Measurements from ENCODE around the gene KLHL41.
A peak's percentile ranks its signal among the peaks of the same experiment; 100 is the strongest.
"Not testable (repeated sequence)": the region's sequence is repeated elsewhere in the genome, so short reads cannot be mapped to it uniquely, and the experiment has no call there.

Gene KLHL41

GRCh38 chr2:169573160-169573973, 63.9 kb downstream of the KLHL41 start, which contains the start of gene FASTKD1:
FASTKD1 (minus strand) TSS chr2:169573865; CDS start chr2:169572029, 1,836 bp downstream.
- peak; percentile 83 for DNase-seq

DNA sequence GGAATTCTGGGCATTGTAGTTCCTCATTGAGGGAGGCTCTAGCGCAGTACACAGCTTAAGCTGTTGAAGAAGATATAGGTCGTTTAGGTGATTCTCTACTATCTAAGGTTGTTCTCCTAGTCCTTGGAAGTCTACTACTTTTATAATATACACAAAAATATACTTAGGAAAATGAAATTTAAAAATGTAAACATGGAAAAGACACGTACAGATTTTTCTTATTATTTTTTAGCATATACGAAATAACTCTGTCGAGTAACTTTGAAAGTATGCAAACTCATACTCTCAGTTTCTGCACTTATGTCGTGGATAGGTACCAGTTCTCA, 64.4 kb downstream of the KLHL41 start:
- no peak for DNase-seq

- DNase-seq, result not testable (repeated sequence)
These were observed 65.0 kb downstream of the KLHL41 start for GRCh38 chr2:169574539-169574938.

DNA sequence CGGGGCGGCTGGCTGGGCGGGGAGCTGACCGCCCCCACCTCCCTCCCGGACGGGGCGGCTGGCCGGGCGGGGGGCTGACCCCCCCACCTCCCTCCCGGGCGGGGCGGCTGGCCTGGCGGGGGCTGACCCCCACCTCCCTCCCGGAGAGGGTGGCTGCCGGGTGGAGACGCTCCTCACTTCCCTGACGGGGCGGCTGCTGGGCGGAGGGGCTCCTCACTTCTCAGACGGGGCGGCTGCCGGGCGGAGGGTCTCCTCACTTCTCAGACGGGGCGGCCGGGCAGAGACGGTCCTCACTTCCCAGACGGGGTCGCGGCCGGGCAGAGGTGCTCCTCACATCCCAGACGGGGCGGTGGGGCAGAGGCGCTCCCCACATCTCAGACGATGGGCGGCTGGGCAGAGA, 65.8 kb downstream of the KLHL41 start:
- DNase-seq, result not testable (repeated sequence)
